Trophoblast cell (in vitro differentiated cells and primary cell): ENCODE measurements around the gene SMAP1.

Experiments used
- DNase-seq, 2 donors: peaks; one replicate each; pipeline ENCODE4 v3.0.0-alpha.2; 2016
- H2AFZ ChIP-seq: 2 replicates; pipeline ENCODE4 v1.6.1; 2013; ENCODE audit warnings: low read length, moderate library complexity, mild to moderate bottlenecking; ENCODE audit not compliant: insufficient read depth, poor library complexity
- H2AK5ac ChIP-seq: 2 replicates; pipeline ENCODE4 v1.6.1; 2013; ENCODE audit warnings: mild to moderate bottlenecking, low read length
- H2BK120ac ChIP-seq: 2 replicates; pipeline ENCODE4 v1.6.1; 2013; ENCODE audit warnings: low read length, mild to moderate bottlenecking, moderate library complexity; ENCODE audit not compliant: insufficient read depth, poor library complexity
- H2BK12ac ChIP-seq: 2 replicates; pipeline ENCODE4 v1.6.1; 2013; ENCODE audit warnings: mild to moderate bottlenecking, low read length, moderate library complexity
- H2BK5ac ChIP-seq: 2 replicates; pipeline ENCODE4 v1.6.1; 2013; ENCODE audit warnings: low read length, low read depth, moderate library complexity, mild to moderate bottlenecking; ENCODE audit not compliant: poor library complexity
- H3K14ac ChIP-seq: 2 replicates; pipeline ENCODE4 v1.6.1; 2013; ENCODE audit warnings: mild to moderate bottlenecking, low read length
- H3K18ac ChIP-seq: 2 replicates; pipeline ENCODE4 v1.6.1; 2013; ENCODE audit warnings: mild to moderate bottlenecking, low read length
- H3K23ac ChIP-seq: 2 replicates; pipeline ENCODE4 v1.6.1; 2013; ENCODE audit warnings: low read length
- H3K27ac ChIP-seq: 2 replicates; pipeline ENCODE4 v1.5.1; 2013; ENCODE audit warnings: low read depth, mild to moderate bottlenecking, inconsistent platforms, low read length, moderate library complexity
- H3K27me3 ChIP-seq: 2 replicates; pipeline ENCODE4 v1.6.1; 2013; ENCODE audit warnings: inconsistent platforms, mild to moderate bottlenecking, low read length, moderate library complexity; ENCODE audit not compliant: insufficient read depth
- H3K36me3 ChIP-seq, 2 experiments: 1 replicate in 1 of 2; 2 replicates in 1 of 2; pipeline ENCODE4 v1.6.1; 2013; ENCODE audit warnings: low read length in 2 of 2, mild to moderate bottlenecking in 2 of 2, moderate library complexity in 1 of 2; ENCODE audit not compliant: insufficient read depth in 2 of 2, control insufficient read depth in 1 of 2
- H3K4ac ChIP-seq: 2 replicates; pipeline ENCODE4 v1.6.1; 2013; ENCODE audit warnings: low read depth, mild to moderate bottlenecking, low read length, moderate library complexity
- H3K4me1 ChIP-seq, 2 experiments: 1 replicate in 1 of 2; 2 replicates in 1 of 2; pipeline ENCODE4 v1.6.1; 2013; ENCODE audit warnings: low read length in 2 of 2, mild to moderate bottlenecking in 2 of 2, moderate library complexity in 1 of 2; ENCODE audit not compliant: insufficient read depth in 2 of 2, control insufficient read depth in 1 of 2
- H3K4me2 ChIP-seq: 2 replicates; pipeline ENCODE4 v1.6.1; 2013; ENCODE audit warnings: inconsistent platforms, mild to moderate bottlenecking, low read length, moderate library complexity
- H3K4me3 ChIP-seq: 2 replicates; pipeline ENCODE4 v1.5.1; 2013; ENCODE audit warnings: mild to moderate bottlenecking, low read depth, low read length, inconsistent platforms
- H3K79me1 ChIP-seq: one replicate; pipeline ENCODE4 v1.6.1; 2013; ENCODE audit warnings: low read length
- H3K79me2 ChIP-seq: 2 replicates; pipeline ENCODE4 v1.6.1; 2013; ENCODE audit warnings: low read length, mild to moderate bottlenecking; ENCODE audit not compliant: control insufficient read depth, insufficient read depth, poor library complexity
- H3K9ac ChIP-seq: 2 replicates; pipeline ENCODE4 v1.6.1; 2013; ENCODE audit warnings: mild to moderate bottlenecking, low read length
- H3K9me3 ChIP-seq: 2 replicates; pipeline ENCODE4 v1.6.1; 2013; ENCODE audit warnings: low read depth, mild to moderate bottlenecking, control low read depth, inconsistent platforms, low read length; ENCODE audit not compliant: insufficient read depth
- H4K12ac ChIP-seq: 2 replicates; pipeline ENCODE4 v1.6.1; 2013; ENCODE audit warnings: low read depth, mild to moderate bottlenecking, low read length, moderate library complexity
- H4K8ac ChIP-seq: 2 replicates; pipeline ENCODE4 v1.6.1; 2013; ENCODE audit warnings: low read depth, mild to moderate bottlenecking, low read length, moderate library complexity
- H4K91ac ChIP-seq: one replicate; pipeline ENCODE4 v1.6.1; 2013; ENCODE audit warnings: low read depth, mild to moderate bottlenecking, low read length, moderate library complexity
- WGBS: extraction: QIAGEN DNeasy Blood & Tissue Kit; methylation state at CpG from one replicate; pipeline ENCODE4 v1.1.7; 2013; ENCODE audit warnings: missing lambda C conversion rate; ENCODE audit not compliant: insufficient read length, insufficient coverage; ENCODE audit errors: extremely low coverage; 5-methylcytosine and 5-hydroxymethylcytosine counted together

SMAP1 gene

GRCh38 chr6:70831427-70831826 lies 163.7 kb downstream of the SMAP1 start:
- no peak overlapping the region for H3K4ac ChIP-seq
- no peak overlapping the region for H4K8ac ChIP-seq
- no peak overlapping the region for H3K4me3 ChIP-seq
- H3K79me1 ChIP-seq, result no peaks in the 10 kb centered on the region
- H3K4me1 ChIP-seq, result no peaks in the 10 kb centered on the region
- H2BK12ac ChIP-seq, result no peak overlapping the region
- H3K18ac ChIP-seq, result no peak overlapping the region
- peaks cover 0 to 1% of the 10 kb centered on the region in 2 experiments for H3K36me3 ChIP-seq
- no peak overlapping the region for H3K23ac ChIP-seq
- no peak overlapping the region for H4K91ac ChIP-seq
- H4K12ac ChIP-seq, result no peak overlapping the region
- H3K14ac ChIP-seq, result no peak overlapping the region
- no peak overlapping the region for H2BK120ac ChIP-seq
- H3K79me2 ChIP-seq, result no peaks in the 10 kb centered on the region
- no peak overlapping the region for H3K27ac ChIP-seq
- H3K9ac ChIP-seq, result no peak overlapping the region
- H2BK5ac ChIP-seq, result no peak overlapping the region
- no peak overlapping the region for H2AK5ac ChIP-seq
- no peak overlapping the region for H2AFZ ChIP-seq
- H3K27me3 ChIP-seq, result no peaks in the 10 kb centered on the region
- DNase-seq, result no peak
- H3K9me3 ChIP-seq, result no peaks in the 10 kb centered on the region
- no CpG with 5 or more reads among the region's 3 CpGs for WGBS
- H3K4me2 ChIP-seq, result no peak overlapping the region

DNA sequence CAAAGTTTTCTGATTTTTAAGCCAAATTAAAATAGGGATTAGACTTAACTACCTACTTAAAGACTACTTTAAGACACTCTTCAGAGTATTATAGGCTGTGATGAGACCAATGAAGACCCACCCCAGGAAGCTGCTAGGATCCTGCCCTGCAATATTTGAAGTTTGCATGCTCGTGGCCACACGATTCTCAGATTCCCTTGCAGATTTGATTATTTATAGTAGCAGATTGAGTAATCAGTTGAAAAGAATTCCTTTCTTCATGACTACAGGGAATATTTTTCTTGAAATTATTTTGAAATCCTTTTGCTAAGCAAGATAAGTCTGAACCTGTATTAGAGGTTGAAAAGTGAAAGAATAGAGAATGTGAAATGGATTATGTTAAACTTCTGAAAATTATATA lies 166.8 kb downstream of the SMAP1 start:
- H2AFZ ChIP-seq, result no peak overlapping the region
- H2BK5ac ChIP-seq, result no peak overlapping the region
- H3K23ac ChIP-seq, result no peak overlapping the region
- H2BK12ac ChIP-seq, result no peak overlapping the region
- no peaks in the 10 kb centered on the region for H3K36me3 ChIP-seq
- no peak overlapping the region for H3K14ac ChIP-seq
- H4K12ac ChIP-seq, result no peak overlapping the region
- no peak overlapping the region for H2BK120ac ChIP-seq
- H3K4me3 ChIP-seq, result no peak overlapping the region
- no peak overlapping the region for H4K91ac ChIP-seq
- H3K9me3 ChIP-seq, result no peaks in the 10 kb centered on the region
- H2AK5ac ChIP-seq, result no peak overlapping the region
- no peak overlapping the region for H3K4ac ChIP-seq
- H3K4me1 ChIP-seq, result no peaks in the 10 kb centered on the region
- no peak overlapping the region for H3K4me2 ChIP-seq
- H3K79me2 ChIP-seq, result no peaks in the 10 kb centered on the region
- H3K79me1 ChIP-seq, result no peaks in the 10 kb centered on the region
- WGBS, result no CpG with 5 or more reads among the region's 2 CpGs
- H3K9ac ChIP-seq, result no peak overlapping the region
- no peak overlapping the region for H4K8ac ChIP-seq
- no peak for DNase-seq
- H3K27me3 ChIP-seq, result no peaks in the 10 kb centered on the region
- no peak overlapping the region for H3K18ac ChIP-seq
- H3K27ac ChIP-seq, result no peak overlapping the region

DNA sequence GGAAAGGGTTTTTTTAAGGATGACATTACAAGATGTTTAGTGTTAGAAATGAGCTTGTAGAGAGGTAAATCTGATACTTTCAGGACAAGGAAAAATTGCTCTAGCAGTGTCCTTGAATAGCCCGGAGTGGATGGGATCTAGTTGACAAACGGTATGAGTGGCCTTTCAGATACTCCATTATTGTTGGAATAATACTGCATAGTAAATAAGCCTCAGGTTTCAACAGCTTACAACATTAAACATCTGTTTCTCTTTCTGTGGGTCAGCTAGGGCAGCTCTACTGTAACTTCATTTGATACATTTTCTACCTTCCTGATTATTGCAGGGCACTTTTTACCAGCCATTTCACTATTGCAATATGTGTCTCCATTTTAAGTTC lies 171.2 kb downstream of the SMAP1 start:
- no peaks in the 10 kb centered on the region for H3K79me2 ChIP-seq
- H3K79me1 ChIP-seq, result no peaks in the 10 kb centered on the region
- no peak overlapping the region for H3K4ac ChIP-seq
- no peak overlapping the region for H3K27ac ChIP-seq
- no peak for DNase-seq
- no peaks in the 10 kb centered on the region for H3K4me1 ChIP-seq
- no peak overlapping the region for H3K4me2 ChIP-seq
- H4K91ac ChIP-seq, result no peak overlapping the region
- H3K23ac ChIP-seq, result no peak overlapping the region
- no peak overlapping the region for H4K8ac ChIP-seq
- H2AK5ac ChIP-seq, result no peak overlapping the region
- no peak overlapping the region for H2BK12ac ChIP-seq
- H3K4me3 ChIP-seq, result no peak overlapping the region
- no peak overlapping the region for H2BK5ac ChIP-seq
- no peak overlapping the region for H2BK120ac ChIP-seq
- H4K12ac ChIP-seq, result no peak overlapping the region
- no peak overlapping the region for H3K14ac ChIP-seq
- WGBS, result no CpG with 5 or more reads among the region's 2 CpGs
- H3K36me3 ChIP-seq, result no peaks in the 10 kb centered on the region
- H3K9ac ChIP-seq, result no peak overlapping the region
- no peak overlapping the region for H2AFZ ChIP-seq
- no peaks in the 10 kb centered on the region for H3K27me3 ChIP-seq
- H3K9me3 ChIP-seq, result no peaks in the 10 kb centered on the region
- H3K18ac ChIP-seq, result no peak overlapping the region

- Histone ChIP-seq H2BK120ac (no peak overlapping the region), H2BK5ac (no peak overlapping the region), H4K8ac (no peak overlapping the region), H3K27me3 (no peaks in the 10 kb centered on the region), H2AFZ (no peak overlapping the region), H4K12ac (no peak overlapping the region), H2BK12ac (no peak overlapping the region), H3K4ac (no peak overlapping the region), H3K9ac (no peak overlapping the region), H3K79me1 (no peaks in the 10 kb centered on the region), H3K27ac (no peak overlapping the region), H3K14ac (no peak overlapping the region), H3K4me2 (no peak overlapping the region), H3K18ac (no peak overlapping the region), H3K79me2 (no peaks in the 10 kb centered on the region), H4K91ac (no peak overlapping the region), H3K4me1 (no peaks in the 10 kb centered on the region), H3K9me3 (no peaks in the 10 kb centered on the region), H3K23ac (no peak overlapping the region), H2AK5ac (no peak overlapping the region), H3K36me3 (no peaks in the 10 kb centered on the region), H3K4me3 (no peak overlapping the region)
- no peak for DNase-seq
- no CpG with 5 or more reads among the region's 7 CpGs for WGBS
Measured at GRCh38 chr6:70839286-70840266, 171.9 kb downstream of the SMAP1 start.
